Mammary epithelial cell (primary cell): ENCODE data around the gene TCN2.

ENCODE experiments used
- EZH2 ChIP-seq: IDR thresholded peaks from 2 replicates; pipeline ENCODE4 v1.6.1; 2012; ENCODE audit warnings: low read length, inconsistent platforms, borderline replicate concordance
- TF ChIP-seq, protein P1 (sequence below), 2 donors: IDR thresholded peaks in 1 of 2; conservative IDR thresholded peaks in 1 of 2; 2 replicates each; pipeline ENCODE4 v1.5.1; 2011 to 2012; ENCODE audit warnings: inconsistent platforms in 2 of 2, low read length in 2 of 2, mild to moderate bottlenecking in 2 of 2, control low read depth in 1 of 2, low read depth in 1 of 2; ENCODE audit not compliant: insufficient read depth in 1 of 2; ENCODE audit errors: extremely low read depth in 1 of 2

DNA sequence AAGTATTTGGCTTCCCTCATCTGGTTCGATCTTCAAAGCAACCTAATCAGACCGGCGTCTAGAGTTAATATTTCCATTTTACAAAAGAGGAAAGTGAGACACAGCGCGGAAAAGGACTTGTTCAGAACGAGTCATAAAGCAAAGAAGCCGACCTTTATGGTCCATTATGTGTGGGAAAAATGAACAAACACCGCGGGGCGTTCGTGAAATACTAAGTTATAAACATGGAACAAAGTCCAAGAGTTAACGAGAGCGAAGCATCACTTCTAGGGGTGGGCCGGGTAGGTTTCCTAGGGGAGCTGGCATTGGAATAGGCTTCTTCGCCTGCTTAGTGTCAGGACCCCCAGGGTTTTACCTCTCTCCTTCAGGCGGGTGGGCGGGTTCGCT lies 60.1 kb downstream of the TCN2 start:
- TF ChIP-seq, protein P1, sequence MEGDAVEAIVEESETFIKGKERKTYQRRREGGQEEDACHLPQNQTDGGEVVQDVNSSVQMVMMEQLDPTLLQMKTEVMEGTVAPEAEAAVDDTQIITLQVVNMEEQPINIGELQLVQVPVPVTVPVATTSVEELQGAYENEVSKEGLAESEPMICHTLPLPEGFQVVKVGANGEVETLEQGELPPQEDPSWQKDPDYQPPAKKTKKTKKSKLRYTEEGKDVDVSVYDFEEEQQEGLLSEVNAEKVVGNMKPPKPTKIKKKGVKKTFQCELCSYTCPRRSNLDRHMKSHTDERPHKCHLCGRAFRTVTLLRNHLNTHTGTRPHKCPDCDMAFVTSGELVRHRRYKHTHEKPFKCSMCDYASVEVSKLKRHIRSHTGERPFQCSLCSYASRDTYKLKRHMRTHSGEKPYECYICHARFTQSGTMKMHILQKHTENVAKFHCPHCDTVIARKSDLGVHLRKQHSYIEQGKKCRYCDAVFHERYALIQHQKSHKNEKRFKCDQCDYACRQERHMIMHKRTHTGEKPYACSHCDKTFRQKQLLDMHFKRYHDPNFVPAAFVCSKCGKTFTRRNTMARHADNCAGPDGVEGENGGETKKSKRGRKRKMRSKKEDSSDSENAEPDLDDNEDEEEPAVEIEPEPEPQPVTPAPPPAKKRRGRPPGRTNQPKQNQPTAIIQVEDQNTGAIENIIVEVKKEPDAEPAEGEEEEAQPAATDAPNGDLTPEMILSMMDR (conservative IDR thresholded peaks at IDR 0.05 in 1 of 2, IDR thresholded peaks at IDR 0.05 in 1 of 2; ENCODE audit: extremely low read depth in 1 of 2, insufficient read depth in 1 of 2, low read depth in 1 of 2, low read length in 2 of 2): no peak
- TF ChIP-seq EZH2: no peak
